Stimulated activated CD8-positive, alpha-beta memory T cell treated with anti-CD3 and anti-CD28 coated beads, Interleukin-15, amount 100 ng/mL, for 24 hours (primary cell): ENCODE measurements around the gene RPS21.
A peak's percentile ranks its signal among the peaks of the same experiment; 100 is the strongest.

Experiments
- DNase-seq: peaks from one replicate; pipeline ENCODE4 v3.0.0-alpha.2; 2020; ENCODE audit warnings: low read depth

Gene RPS21

GRCh38 chr20:62386383-62387218, at the start of gene RPS21:
TSS of gene RPS21 (plus strand) at chr20:62387103. CDS start at chr20:62387339, 236 bp downstream.
- DNase-seq: peak; percentile 92

- DNase-seq: no peak
These were observed 49.2 kb upstream of the RPS21 start for GRCh38 chr20:62337558-62338293.

GRCh38 chr20:62338294-62338620, 48.6 kb upstream of the RPS21 start:
- DNase-seq: no peak

GRCh38 chr20:62339647-62340062, 47.2 kb upstream of the RPS21 start:
- no peak for DNase-seq

- no peak for DNase-seq
These were observed 44.0 kb upstream of the RPS21 start for GRCh38 chr20:62342910-62343309.

GRCh38 chr20:62344092-62344491, 42.8 kb upstream of the RPS21 start:
- DNase-seq: no peak

GRCh38 chr20:62344782-62345181, 42.1 kb upstream of the RPS21 start:
- no peak for DNase-seq

GRCh38 chr20:62345681-62346370, 41.1 kb upstream of the RPS21 start:
- no peak for DNase-seq

GRCh38 chr20:62346398-62347150, 40.3 kb upstream of the RPS21 start:
- no peak for DNase-seq

- DNase-seq: no peak
These were observed 39.8 kb upstream of the RPS21 start for GRCh38 chr20:62347151-62347404.

GRCh38 chr20:62347445-62347844, 39.5 kb upstream of the RPS21 start:
- DNase-seq: no peak

GRCh38 chr20:62348604-62349003, 38.3 kb upstream of the RPS21 start:
- DNase-seq: no peak

- DNase-seq: no peak
These were observed 37.3 kb upstream of the RPS21 start for GRCh38 chr20:62349556-62350097.

GRCh38 chr20:62350098-62350628, 36.7 kb upstream of the RPS21 start:
- no peak for DNase-seq

GRCh38 chr20:62350629-62351422, 36.1 kb upstream of the RPS21 start:
- no peak for DNase-seq

- no peak for DNase-seq
These were observed 35.2 kb upstream of the RPS21 start for GRCh38 chr20:62351469-62352401.

- DNase-seq: no peak
These were observed 34.3 kb upstream of the RPS21 start for GRCh38 chr20:62352402-62353288.

- no peak for DNase-seq
These were observed 33.4 kb upstream of the RPS21 start for GRCh38 chr20:62353289-62354030.
